Neural cell (in vitro differentiated cells): Measurements from ENCODE around the gene POLA2.

Experiments
- CTCF ChIP-seq: fragments of 450-650 bp; IDR thresholded peaks from 2 replicates; pipeline ENCODE4 v1.5.1; 2014; ENCODE audit warnings: antibody characterized with exemption, mild to moderate bottlenecking, moderate library complexity; ENCODE audit not compliant: poor library complexity, severe bottlenecking
- TAF1 ChIP-seq: IDR thresholded peaks from 2 replicates; pipeline ENCODE4 v1.6.1; 2012; ENCODE audit warnings: low read depth

GRCh38 chr11:65243797-65244196 lies 18.0 kb upstream of the POLA2 start:
- TF ChIP-seq CTCF (no peak), TAF1 (no peak)
